ENCODE results near the gene NDOR1. TPM values are rescaled to one million over a fixed set of nuclear protein-coding genes. Genes with fewer than 3 reads are reported as not detected.
A peak's percentile ranks its signal among the peaks of the same experiment; 100 is the strongest.

Gene NDOR1
- total and polyA plus RNA-seq, 12 donors = 4.6 to 10.6 (median 5.6) TPM

- ATAC-seq = peak in 3 of 8 donors; percentile 4 to 21 (median 11)
Measured at GRCh38 chr9:137167747-137168572, 37.5 kb upstream of the NDOR1 start.

GRCh38 chr9:137168573-137168903 is 37.0 kb upstream of the NDOR1 start:
- H3K4me3 ChIP-seq = peak overlapping the region in 9 of 10 donors; percentile 32 to 52 (median 41)
- ATAC-seq (peak in 1 of 8 donors; percentile 6), DNase-seq (no peak)
- H3K27ac ChIP-seq = no peak overlapping the region
- no peaks in the 10 kb centered on the region for H3K9me3 ChIP-seq
- no peaks in the 10 kb centered on the region for H3K36me3 ChIP-seq
- peaks cover 56 to 99% (median 81%) of the 10 kb centered on the region in 7 donors for H3K27me3 ChIP-seq
- H3K4me1 ChIP-seq = peaks cover 13 to 29% (median 21%) of the 10 kb centered on the region in 9 donors
- WGBS, 2 donors = 0 to 1% methylated on average over 36 of the region's 36 CpGs
- intact Hi-C loops (cut with DNase I) = no loop called here
- TF ChIP-seq CTCF (IDR thresholded peaks at IDR 0.05) = no peak

More at GRCh38 chr9:137167747-137168572, 37.5 kb upstream of the NDOR1 start:
- Histone ChIP-seq H3K27me3 (peaks cover 60 to 99% (median 87%) of the 10 kb centered on the region in 7 donors), H3K9me3 (no peaks in the 10 kb centered on the region), H3K4me1 (peaks cover 13 to 35% (median 26%) of the 10 kb centered on the region in 9 donors), H3K4me3 (peak overlapping the region in 9 of 10 donors; percentile 32 to 52 (median 41)), H3K27ac (no peak overlapping the region), H3K36me3 (no peaks in the 10 kb centered on the region)
- no peak for TF ChIP-seq CTCF (IDR thresholded peaks at IDR 0.05)
- intact Hi-C loops (cut with DNase I) = no loop called here
- no peak for DNase-seq
- WGBS, 2 donors = 4 to 6% methylated on average over 55 to 57 of the region's 57 CpGs

- H3K27ac ChIP-seq = no peak overlapping the region
- intact Hi-C loops (cut with DNase I) = no loop called here
- no peak for TF ChIP-seq CTCF (IDR thresholded peaks at IDR 0.05)
- peaks cover 13 to 30% (median 21%) of the 10 kb centered on the region in 9 donors for H3K4me1 ChIP-seq
- DNase-seq (no peak), ATAC-seq (peak in 6 of 8 donors; percentile 25 to 59 (median 30))
- H3K4me3 ChIP-seq = peak overlapping the region in 9 of 10 donors; percentile 32 to 52 (median 41)
- WGBS, 2 donors = 0 to 1% methylated on average over 119 to 124 of the region's 124 CpGs
- no peaks in the 10 kb centered on the region for H3K9me3 ChIP-seq
- peaks cover 50 to 96% (median 75%) of the 10 kb centered on the region in 7 donors for H3K27me3 ChIP-seq
- H3K36me3 ChIP-seq = no peaks in the 10 kb centered on the region
Measured at GRCh38 chr9:137168904-137169856, 36.3 kb upstream of the NDOR1 start.

- peak within 1 kb of the TSS in 9 of 10 donors; percentile 32 to 52 (median 41) for H3K4me3 ChIP-seq
- TF ChIP-seq CTCF (IDR thresholded peaks at IDR 0.05) = no peak
- DNase-seq = no peak
- peaks cover 13 to 32% (median 21%) of the 10 kb centered on the region in 9 donors for H3K4me1 ChIP-seq
- H3K27ac ChIP-seq = no peak within 1 kb of the TSS
- H3K36me3 ChIP-seq = no peaks in the 10 kb centered on the region
- ATAC-seq = no peak
- intact Hi-C loops (cut with DNase I) = loop anchor here in 1 of 10 donors (5.0 kb wide), 1 partner anchor 33 kb away; the partner anchor contains the start of gene GRIN1
- H3K27me3 ChIP-seq = peaks cover 42 to 93% (median 67%) of the 10 kb centered on the region in 7 donors
- WGBS, 2 donors = 7 to 8% methylated on average over 41 of the region's 41 CpGs
- no peaks in the 10 kb centered on the region for H3K9me3 ChIP-seq
Measured at GRCh38 chr9:137169896-137170358, 35.6 kb upstream of the NDOR1 start, which contains the start of gene LRRC26. Gene LRRC26 (minus strand): TSS chr9:137170051. CDS start chr9:137169943, 108 bp downstream.
